NCI-H2196 (cell line): ENCODE data around the gene PDILT.

ENCODE experiments used
- DNase-seq: peaks from one replicate; lab custom pipeline; 2025; ENCODE audit not compliant: unreplicated experiment; lab: John Stamatoyannopoulos, UW

The PDILT gene

DNA sequence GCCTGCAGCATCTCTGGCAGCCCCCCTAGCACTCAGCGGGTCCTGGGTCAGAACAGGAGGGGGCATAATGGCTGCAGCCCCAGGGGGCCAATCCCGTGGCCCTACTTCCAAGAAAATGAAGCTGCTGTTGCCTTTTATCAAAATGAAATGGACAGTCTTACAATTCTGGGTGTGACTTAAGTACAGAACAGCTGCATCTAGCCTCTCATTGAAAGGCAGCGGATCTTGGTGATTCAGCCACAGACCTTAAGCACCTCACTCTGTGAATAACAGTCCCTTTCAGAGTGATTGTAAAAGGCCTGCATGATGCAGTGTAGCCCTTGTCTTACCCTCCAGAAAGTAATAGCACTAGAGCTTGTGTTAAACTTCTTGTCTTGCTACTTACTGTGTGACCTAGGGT lies 40.5 kb downstream of the PDILT start:
- no peak for DNase-seq

DNA sequence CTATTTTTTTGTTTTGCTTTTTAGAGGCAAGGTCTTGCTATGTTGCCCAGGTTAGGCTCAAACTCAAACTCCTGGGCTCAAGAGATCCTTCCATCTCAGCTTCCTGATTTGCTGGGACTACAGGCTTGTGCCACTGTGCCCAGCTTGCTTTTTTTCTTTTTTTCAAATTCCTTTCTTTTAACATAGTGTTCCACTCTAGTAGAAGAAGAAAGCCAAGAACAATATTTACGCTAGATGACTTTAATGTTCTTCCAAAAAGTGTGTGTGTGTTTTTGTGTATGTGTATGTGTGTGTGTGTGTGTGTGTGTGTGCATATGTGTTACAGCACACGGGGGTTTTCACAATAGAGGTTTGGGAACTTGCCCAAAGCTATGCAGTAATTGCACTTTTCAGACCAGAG lies 41.3 kb downstream of the PDILT start:
- no peak for DNase-seq

DNA sequence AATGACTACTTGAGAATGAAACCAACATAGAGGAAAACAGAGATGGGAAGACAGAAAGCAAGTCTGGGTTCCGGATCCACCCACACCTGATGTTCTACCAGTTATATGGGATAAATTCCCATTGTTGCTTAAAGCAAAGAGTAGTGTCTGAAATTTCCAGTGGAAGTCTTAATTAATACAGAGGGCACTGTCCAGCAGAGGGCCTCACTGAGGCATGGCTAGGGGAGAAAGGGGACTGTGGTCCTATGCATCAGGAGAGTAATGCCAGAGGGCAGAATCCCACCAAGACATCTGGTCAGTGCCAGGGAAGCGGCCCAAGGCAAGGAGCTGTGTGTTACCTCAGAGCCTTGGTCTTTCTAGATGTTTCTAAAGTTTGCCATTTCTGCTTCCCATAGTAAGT lies 44.5 kb downstream of the PDILT start:
- no peak for DNase-seq

DNA sequence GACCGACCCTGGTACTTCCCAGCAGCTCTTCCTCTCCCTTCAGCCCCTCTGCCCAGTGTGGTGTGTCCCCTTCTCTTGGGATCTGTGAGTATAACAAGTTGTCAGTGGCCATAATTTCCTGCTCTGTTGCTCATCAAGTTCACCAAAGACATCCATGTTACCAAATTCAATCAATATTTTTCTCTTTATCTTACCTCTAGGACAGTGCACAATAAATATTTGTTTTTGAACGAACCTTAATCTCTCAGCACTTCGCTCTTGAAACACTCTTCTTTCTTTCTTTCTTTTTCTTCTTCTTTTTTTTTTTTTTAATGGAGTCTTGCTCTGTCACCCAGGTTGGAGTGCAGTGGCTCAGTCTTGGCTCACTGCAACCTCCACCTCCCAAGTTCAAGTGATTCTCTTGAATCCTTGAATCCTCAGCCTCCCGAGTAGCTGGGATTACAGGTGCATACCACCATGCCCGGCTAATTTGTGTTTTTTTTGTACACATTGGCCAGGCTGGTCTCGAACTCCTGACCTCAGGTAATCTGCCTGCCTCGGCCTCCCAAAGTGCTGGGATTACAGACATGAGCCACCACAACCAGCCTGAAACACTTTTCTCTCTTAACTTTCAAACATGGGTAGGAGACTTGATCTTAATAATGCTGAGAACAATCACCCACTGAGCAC lies 49.3 kb downstream of the PDILT start:
- DNase-seq, result no peak

DNA sequence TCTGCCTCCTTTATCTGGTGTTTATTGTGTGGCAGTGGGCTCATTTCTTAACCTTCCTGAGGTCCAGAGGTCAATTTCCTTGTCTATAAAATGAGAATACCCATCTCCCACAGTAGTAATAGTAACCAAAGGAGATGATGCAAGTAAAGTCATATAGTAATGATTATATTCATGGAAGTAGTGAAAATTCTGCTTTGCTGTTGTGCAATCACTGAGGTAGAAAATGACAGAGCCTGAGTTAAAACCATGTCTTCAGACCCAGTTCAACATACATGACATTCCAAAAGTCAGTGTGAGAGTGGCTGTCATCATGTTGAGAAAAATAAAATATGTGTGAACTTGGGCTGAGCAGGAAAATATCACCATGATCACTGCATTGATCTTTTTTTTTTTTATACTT lies 51.2 kb downstream of the PDILT start:
- DNase-seq, result no peak

DNA sequence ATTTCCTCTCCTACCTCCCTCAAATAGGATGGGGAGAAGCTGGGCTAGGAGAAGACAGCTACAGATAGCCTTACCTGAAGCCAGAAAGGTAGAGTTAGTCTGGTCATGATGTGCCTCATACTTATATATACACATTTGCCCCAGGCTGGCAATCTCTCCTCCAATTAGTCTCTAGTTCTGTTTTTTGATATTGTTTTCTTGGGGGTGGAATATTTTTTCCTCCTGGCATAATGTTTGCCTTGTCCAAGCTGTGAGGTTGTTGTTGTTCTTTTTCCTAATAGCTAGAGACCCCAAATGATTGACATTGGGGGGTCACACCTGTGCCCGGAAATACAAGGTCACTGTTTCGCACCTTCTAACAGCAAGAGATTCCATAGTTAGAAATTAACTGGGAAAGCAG lies 51.9 kb downstream of the PDILT start, which contains the start of gene UMOD:
Gene UMOD, minus strand, starts transcription at position 101 of the 400 bp plus-strand sequence. CDS start 1,978 bp downstream, outside the sequence.
- no peak for DNase-seq

DNA sequence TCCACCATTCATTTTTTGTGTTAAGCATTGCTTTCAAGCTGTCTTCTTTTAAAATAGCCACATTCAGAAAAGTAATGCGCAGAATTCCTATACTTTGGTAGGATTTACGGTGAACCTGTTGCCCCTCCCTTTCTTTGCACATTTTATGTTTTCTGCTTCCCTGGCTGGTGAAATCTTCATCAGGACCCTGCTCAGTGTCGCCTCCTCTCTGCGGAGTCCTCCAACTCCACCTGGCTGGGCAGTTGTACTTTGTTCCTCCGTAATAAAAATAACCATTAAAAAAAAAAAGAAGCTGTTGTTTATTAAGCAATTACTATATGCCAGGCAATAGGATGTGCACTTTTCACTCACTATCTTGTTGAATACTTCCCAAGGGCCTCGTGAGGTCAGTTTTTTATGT lies 54.9 kb downstream of the PDILT start:
- no peak for DNase-seq

DNA sequence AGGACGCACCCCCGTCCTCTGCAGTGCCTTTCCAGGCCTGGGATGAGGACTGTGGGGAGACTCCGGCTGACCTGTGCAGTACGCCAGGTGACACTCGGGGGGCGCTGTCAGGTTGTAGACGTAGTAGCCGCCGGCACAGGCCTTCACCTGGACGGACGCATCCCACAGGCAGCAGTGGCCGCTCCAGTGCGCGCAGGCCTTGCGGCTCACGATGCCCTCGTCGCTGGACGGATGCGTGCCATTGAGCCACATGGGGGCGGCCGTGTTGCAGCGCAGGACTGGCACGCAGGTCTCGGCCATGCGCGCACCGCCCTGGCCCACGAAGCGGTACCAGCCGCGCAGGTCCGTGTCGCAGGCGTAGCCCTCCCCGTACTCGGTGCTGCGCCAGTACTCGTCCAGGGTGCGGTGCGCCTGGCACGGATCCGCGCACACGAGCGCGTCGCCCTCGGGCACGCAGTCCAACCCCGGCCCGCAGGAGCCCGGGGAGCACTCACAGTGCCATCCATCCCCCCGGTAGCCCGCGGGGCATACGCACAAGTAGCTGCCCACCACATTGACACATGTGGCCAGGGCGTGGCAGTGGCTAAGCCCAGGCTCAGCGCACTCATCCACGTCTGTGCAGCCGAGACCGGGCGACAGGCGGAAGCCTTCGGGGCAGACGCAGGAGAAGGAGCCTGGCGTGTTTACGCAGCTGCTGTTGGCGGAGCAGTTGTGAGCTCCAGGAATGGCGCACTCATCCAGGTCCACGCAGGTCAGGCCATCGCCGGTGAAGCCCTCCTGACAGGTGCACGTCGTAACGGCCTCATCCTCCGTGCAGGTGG lies 56.0 kb downstream of the PDILT start:
- no peak for DNase-seq

DNA sequence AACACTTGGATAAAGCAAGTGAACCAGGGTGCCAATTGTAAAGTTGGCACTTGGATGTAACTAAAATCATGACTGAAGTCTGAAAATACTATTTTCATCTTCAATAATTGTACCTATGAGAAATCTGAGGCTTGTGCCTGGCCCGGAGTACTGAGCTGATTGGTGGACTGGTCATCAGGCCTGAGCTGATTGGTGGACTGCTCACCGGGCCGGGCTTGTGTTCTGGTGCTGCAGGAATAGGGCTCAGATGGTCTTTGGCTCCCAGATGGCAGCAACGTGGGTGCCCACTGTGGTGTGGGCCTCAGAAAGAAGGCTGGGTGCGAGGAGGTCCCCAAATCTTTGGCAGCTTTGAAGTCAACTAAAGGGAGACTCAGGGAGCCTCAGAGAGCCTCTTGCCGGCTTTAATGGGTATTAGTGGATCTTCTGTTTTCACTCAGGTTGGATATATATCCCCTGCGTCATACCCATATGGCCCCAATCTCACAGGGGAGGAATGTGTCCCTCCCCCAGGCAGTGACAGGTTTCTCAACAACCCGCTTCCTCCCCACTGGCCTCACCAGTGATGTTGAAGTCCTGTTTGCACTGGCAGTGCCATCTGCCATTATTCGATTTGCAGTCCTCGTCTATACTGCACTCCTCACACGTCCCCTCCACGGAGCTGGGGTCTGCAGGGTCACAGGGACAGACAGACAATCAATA lies 56.7 kb downstream of the PDILT start:
- DNase-seq, result no peak

DNA sequence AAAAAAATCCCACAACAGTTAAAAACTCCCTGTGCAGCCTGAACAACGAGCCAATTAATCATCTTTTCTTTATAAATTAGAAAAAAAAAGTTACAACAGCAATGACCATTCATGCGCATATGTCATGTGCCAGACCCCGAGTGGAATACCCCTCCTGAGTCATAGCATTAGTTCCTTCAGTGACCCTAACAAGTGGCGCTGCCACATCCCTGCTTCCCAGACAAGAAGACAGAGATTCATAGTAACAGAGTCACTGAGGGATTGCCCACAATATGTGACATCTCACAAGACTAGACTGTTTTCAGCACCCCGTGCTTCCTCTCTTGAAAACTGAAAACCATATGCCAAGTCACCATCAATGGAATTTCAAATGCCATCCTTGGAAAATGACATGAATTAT lies 59.9 kb downstream of the PDILT start:
- DNase-seq, result no peak

DNA sequence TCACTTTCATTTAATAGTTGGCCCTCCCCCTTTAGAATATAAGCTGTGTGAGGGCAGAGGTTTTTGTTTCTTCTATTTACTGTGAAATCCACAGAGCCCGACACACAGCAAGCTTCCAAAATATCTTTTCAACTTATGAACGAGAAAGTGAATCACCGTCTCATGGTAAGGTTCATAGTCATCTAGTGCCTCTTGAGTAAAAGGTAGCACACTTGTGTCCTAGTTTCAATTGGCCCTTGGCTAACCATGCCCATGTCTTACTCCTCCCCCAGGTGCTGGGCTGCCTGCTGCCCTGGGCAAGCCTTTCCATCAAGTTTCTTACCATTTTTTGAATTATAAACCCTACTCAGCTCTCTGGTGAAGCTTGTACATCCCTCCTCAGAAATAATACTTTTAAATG lies 64.8 kb downstream of the PDILT start:
- DNase-seq, result no peak

DNA sequence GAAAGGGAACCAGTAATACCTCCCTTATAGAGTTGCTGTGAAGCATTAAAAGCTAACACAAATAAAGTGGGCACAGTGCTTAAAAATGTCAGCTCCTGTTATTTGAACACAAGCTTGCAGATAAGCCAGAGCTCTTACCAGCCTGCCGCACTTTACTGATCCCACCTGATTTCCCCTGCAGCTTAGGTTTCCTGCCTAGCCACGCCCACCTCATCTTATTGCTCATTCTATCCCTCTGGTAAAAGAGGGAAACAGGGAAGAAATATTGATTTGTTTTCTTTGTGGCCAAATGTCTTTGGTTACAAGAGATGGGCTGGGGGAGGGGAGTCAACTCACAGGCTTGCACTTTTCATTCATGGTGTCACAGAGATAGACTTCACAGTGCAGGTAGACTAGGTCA lies 67.6 kb downstream of the PDILT start:
- no peak for DNase-seq

DNA sequence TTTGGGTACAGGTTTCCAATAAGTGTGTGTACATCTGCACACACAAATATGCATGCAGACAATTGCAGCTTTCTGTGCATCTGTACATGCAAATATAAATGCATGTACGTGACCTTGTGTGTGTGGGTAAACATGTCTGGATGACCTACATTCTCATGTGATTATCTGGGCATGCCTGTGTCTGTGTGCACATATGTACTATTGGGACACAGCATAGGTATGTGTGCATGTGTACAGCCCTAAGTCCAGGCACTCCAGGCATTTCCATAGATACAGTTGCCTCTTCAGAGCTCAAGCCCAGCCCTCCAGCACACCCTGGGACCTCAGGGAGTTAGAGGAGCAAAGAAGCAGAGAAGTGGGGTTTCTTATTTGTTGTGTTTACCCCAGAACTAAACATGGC lies 70.1 kb downstream of the PDILT start:
- no peak for DNase-seq

DNA sequence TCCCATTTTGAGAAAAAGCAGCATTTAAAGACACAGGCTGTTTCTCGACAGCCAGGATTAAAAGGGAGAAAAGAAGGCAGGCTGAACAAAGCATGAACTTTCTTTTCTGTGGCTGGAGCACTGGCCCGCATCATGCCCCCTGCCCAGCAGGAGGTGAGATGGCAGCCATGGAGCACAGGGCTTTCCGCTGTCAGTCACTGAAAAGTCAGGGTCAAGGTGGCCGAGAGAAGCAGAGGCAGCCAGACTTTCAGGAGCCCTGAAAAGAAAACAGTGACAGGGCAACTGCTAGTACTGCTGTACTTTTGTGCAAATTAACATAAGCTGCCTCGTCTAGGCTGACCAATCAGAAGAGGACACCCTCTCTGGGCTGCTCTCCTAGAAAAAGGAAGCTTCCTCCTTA lies 71.4 kb downstream of the PDILT start:
- no peak for DNase-seq

DNA sequence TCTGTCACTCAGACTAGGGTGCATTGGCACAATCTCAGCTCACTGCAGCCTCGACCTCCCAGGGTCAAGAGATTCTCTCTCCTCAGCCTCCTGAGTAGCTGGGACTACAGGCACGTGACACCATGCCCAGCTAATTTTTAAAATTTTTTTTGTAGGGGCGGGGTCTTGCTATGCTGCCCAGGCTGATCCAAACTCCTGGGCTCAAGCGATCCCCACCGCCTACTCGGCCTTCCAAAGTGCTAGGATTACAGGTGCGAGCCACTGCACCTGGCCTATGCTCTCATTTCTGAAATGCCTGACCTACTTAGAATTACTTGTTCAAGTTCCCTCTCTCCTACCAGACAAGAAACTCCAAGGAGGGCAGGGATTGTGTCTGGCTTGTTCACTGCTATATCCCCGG lies 72.1 kb downstream of the PDILT start:
- no peak for DNase-seq

DNA sequence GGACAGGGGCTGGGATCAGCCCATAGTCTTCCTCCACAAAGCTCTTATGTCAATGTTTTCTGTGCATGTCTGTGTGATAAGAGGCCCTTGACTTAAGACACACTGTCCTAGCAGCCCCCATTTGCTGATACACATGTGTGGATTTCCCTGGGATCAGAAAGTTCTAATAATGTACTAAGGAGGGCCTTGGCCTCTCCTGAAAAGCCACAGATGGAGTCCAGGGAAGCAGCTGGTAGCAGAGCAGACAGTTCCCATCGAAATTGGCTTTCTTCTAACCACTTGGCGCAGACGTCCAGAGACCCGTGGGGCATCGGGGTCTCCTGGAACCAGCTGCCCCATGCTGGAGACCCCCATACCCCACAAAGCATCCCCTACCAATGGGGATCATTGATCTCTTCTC lies 72.9 kb downstream of the PDILT start:
- no peak for DNase-seq

DNA sequence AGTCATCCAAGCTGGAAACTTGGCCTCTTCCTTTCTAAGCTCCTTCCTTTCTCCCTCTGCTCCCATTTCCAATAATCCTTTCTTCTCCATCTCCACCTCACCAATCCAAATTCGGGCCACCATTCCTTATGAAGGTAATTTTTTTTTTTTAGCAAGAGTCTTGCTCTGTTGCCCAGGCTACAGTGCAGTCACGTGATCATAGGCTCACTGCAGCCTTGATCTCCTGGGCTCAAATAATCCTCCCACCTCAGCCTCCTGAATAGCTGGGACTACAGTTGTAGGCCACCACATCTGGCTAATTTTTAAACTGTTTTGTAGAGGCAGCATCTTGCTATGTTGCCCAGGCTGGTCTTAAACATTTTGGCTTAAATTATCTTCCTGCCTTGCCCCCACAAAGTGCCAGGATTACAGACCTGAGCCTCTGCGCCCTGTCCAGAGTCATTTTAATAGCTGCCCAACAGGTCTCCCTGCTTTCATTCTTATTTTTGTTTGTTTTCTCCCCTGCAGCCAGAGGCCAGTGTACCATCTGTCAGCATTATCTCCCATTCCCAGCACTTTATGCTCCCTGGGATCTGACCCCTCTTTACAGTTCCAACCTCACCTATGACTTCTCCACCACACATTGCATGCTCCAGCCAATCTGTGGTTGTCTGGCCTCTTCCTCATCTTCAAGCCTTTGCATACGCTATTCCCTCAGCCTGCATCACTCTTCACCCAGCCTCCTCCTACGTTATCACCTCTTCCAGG lies 75.0 kb downstream of the PDILT start:
- DNase-seq, result no peak

DNA sequence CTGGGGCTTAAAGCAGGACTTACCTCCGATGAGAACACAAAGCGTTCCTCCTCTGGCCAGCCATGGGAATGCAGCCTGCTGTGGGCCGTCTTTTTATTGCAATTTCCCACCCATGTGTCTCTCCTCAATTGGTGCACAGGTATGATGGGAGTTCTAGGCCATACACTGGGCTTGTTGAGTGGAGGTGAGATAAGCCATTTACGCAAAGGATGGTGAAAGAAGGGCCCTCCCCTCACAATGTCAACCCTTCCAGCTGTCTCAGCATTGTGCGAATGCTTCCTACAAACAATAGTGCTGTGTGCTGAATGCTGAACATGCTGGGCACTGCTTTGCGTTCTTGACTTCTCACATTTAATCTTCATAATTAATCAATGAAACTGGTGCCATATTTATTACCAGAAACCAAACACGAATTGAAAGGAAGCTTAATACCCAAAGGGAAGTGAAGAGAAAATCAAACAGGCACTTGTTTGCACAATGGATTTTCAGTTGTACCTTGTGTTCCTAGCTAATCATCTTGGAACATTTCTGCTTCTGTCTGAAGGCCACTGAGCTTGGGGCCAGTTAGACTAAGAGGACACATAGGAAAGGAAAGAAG lies 77.0 kb downstream of the PDILT start, which contains the start of gene GP2:
Gene GP2, minus strand, starts transcription at position 70 of the 598 bp plus-strand sequence. CDS start 1,082 bp downstream, outside the sequence.
- no peak for DNase-seq

DNA sequence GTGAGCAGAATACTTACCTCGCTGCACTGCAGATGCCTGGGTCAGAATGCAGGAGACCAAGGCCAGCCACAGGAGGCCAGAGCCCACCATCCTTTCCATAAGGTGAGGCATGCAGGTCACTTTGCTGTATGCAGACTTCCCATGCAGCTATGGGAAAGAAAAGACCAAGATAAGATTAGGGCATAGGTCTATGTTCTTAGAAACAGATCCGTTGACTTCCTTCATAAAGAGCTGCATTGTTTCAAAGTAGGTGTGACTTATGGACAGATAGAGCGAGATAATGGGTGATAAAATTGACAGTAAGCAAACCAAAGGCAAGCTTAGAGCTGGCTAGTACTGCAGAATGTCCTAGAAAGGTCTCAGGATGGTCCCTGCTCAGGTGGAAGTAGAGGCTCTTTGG lies 78.2 kb downstream of the PDILT start:
- DNase-seq, result no peak

DNA sequence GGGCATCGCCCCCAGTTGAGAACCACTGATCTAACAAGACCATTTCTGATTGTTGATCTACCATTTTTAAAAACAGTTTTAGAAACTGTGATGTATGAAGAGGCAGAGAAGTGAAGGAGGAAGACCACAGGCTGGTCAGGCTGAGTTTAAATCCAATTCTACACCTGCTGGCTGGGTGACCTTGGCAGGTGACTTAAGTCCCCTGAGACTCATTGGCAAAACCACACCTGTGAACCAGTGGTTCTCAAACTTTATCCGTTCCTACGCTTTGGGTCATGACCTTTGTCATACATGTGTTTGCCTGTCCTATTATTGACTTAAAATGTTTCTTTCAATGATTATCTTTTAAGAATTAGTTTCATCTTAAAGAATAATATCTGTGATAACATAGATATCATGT lies 79.5 kb downstream of the PDILT start:
- DNase-seq, result no peak

DNA sequence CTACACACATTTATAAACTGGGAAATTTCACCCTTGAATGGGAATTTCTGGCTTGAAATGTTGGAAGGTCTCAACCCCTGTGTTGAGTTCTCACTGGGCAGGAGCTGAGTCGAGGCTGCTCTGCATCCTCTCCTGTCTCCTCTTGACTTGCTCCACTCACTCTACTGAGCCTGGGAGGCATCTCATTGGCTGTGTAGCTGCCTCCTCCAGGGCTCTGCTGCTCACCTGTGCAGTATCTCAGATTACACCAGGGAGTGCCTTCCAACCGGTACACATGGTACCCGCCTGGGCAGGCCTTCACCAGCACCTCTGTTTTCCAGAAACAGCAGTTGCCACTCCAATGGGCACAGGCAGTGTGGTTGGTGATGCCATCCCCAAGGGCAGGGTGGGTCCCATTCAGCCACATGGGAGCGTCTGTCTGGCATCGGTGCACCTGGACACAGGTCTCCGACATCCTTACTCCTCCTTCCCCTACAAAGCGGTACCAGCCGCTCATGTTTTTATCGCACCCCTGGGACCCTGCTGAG lies 80.9 kb downstream of the PDILT start:
- peak; percentile 39 for DNase-seq
